Gastrocnemius medialis (tissue), 4 donors: ENCODE measurements around the gene VGLL4.

Experiments
- CTCF ChIP-seq, 5 experiments: fragments of 450-650 bp in 3 of 5; fragments of 200-600 bp in 2 of 5; sonication (generic) in 2 of 5; IDR thresholded peaks in 4 of 5; conservative IDR thresholded peaks in 1 of 5; 1 replicate in 4 of 5; 2 replicates in 1 of 5; pipeline ENCODE4 v1.5.1; 2016 to 2019; ENCODE audit warnings: antibody characterized with exemption in 5 of 5, mild to moderate bottlenecking in 3 of 5, moderate library complexity in 3 of 5
- POLR2A ChIP-seq, 2 donors: fragments of 450-650 bp; IDR thresholded peaks; one replicate each; pipeline ENCODE4 v1.6.1; 2017; ENCODE audit warnings: antibody characterized with exemption in 2 of 2, mild to moderate bottlenecking in 2 of 2, moderate library complexity in 2 of 2

- no peak for TF ChIP-seq CTCF (IDR thresholded peaks at IDR 0.05 in 4 of 5, conservative IDR thresholded peaks at IDR 0.05 in 1 of 5)
- no peak for TF ChIP-seq POLR2A (IDR thresholded peaks at IDR 0.05)
These were observed 61.3 kb downstream of the VGLL4 start for GRCh38 chr3:11582191-11582968.
